DMS 273 treated with DMSO at 0.1 percent for 48 hours (cell line): ENCODE results near the gene ATAD3B.
"Not testable (repeated sequence)": the region's sequence is repeated elsewhere in the genome, so short reads cannot be mapped to it uniquely, and the experiment has no call there.

ENCODE experiments used
- DNase-seq: peaks from one replicate; lab custom pipeline; 2025; lab: John Stamatoyannopoulos, UW

The ATAD3B gene

GRCh38 chr1:1450616-1451015 is 20.9 kb upstream of the ATAD3B start:
- DNase-seq = not testable (repeated sequence)

- DNase-seq = no peak
Observed at GRCh38 chr1:1451696-1452364, 19.7 kb upstream of the ATAD3B start.

GRCh38 chr1:1452365-1452739 is 19.2 kb upstream of the ATAD3B start:
- DNase-seq = peak; percentile 62

GRCh38 chr1:1452882-1453281 is 18.7 kb upstream of the ATAD3B start:
- DNase-seq = no peak

GRCh38 chr1:1454286-1455056 is 17.1 kb upstream of the ATAD3B start:
- DNase-seq = not testable (repeated sequence)

- DNase-seq = no peak
Observed at GRCh38 chr1:1455366-1455884, 16.1 kb upstream of the ATAD3B start.

GRCh38 chr1:1455934-1456333 is 15.6 kb upstream of the ATAD3B start:
- DNase-seq = not testable (repeated sequence)

- not testable (repeated sequence) for DNase-seq
Observed at GRCh38 chr1:1456683-1457255, 14.8 kb upstream of the ATAD3B start.

- DNase-seq = not testable (repeated sequence)
Observed at GRCh38 chr1:1459156-1459555, 12.4 kb upstream of the ATAD3B start.

- DNase-seq = not testable (repeated sequence)
Observed at GRCh38 chr1:1459711-1460110, 11.9 kb upstream of the ATAD3B start.

- DNase-seq = no peak
Observed at GRCh38 chr1:1460540-1461130, 10.9 kb upstream of the ATAD3B start.

- DNase-seq = no peak
Observed at GRCh38 chr1:1461721-1462317, 9.7 kb upstream of the ATAD3B start.

GRCh38 chr1:1462318-1462966 is 9.1 kb upstream of the ATAD3B start:
- no peak for DNase-seq

GRCh38 chr1:1463312-1463711 is 8.3 kb upstream of the ATAD3B start:
- no peak for DNase-seq

GRCh38 chr1:1468196-1468985 is 3.2 kb upstream of the ATAD3B start:
- not testable (repeated sequence) for DNase-seq

GRCh38 chr1:1470626-1471388 is 758 bp upstream of the ATAD3B start:
- DNase-seq = no peak

GRCh38 chr1:1472053-1472876 is 700 bp downstream of the ATAD3B start:
- not testable (repeated sequence) for DNase-seq

- not testable (repeated sequence) for DNase-seq
Observed at GRCh38 chr1:1476011-1476410, 4.4 kb downstream of the ATAD3B start.

GRCh38 chr1:1477206-1477605 is 5.6 kb downstream of the ATAD3B start:
- DNase-seq = no peak
